Measurements from ENCODE around the gene VAMP3. TPM values are rescaled to one million over a fixed set of nuclear protein-coding genes. Genes with fewer than 3 reads are reported as not detected.
A peak's percentile ranks its signal among the peaks of the same experiment; 100 is the strongest.

Gene VAMP3
- total and polyA plus RNA-seq, 9 of the 15 experiments (the other 6 are each of a cell fraction or from before 2014, with no cell fraction given) = 27.1 to 71.3 (median 47.5) TPM

DNA sequence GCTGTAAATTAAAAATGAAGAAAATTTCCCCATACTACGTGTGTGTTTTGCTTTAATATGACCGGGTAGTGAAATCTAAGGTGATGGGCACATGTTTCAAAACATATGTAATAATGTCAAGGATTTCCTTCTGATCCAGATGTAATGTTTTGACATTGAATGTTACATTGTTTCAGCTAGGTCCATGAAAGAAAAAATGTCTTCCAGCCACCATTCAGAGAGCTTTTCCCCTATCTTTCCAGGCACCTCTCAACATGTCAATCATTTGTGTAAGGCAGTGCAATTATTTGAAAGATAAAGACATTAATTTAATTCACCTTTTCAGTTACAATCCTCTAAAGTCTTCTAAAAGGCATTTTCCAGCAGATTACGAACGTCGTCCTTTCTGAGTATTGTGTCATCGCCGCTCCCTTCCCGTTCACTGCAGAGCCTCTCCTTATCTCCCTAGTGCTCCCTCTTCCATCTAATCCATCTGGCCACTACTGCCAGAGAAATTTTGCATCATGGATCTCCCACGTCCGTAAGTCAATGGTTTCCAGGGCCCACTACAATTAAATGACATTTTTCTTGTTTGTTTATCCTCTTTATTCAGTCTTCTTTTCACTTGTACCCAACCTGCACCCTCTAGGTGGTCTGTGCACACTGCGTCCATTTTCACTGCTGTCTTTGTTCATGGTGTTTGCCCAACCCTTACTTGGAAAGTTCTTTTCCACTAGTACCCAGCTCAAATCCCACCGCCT is 1.3 kb upstream of the VAMP3 start (continued):
- TF ChIP-seq, protein P1, sequence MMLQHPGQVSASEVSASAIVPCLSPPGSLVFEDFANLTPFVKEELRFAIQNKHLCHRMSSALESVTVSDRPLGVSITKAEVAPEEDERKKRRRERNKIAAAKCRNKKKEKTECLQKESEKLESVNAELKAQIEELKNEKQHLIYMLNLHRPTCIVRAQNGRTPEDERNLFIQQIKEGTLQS (IDR thresholded peaks at IDR 0.05) = peak; percentile 79
- TF ChIP-seq, protein P1 (CRISPR knock-in tag; conservative IDR thresholded peaks at IDR 0.05) = no peak
- TF ChIP-seq ZNF57 (CRISPR knock-in tag; IDR thresholded peaks at IDR 0.05) (no peak), HDAC1 (IDR thresholded peaks at IDR 0.05) (peak in 1 of 2 experiments; percentile 37; a peak in 1 of 4 replicates), NCOA1 (IDR thresholded peaks at IDR 0.05; ENCODE audit: low read depth) (no peak), C11orf30 (IDR thresholded peaks at IDR 0.05; ENCODE audit: low read depth) (no peak), NCOR1 (IDR thresholded peaks at IDR 0.05) (0 out of 2 replicates have a peak, but pooled peaks have one; percentile 18), CBX1 (IDR thresholded peaks at IDR 0.05; ENCODE audit: low read depth) (no peak), ZNF197 (CRISPR knock-in tag; IDR thresholded peaks at IDR 0.05; ENCODE audit: low read depth) (no peak), KAT7 (CRISPR knock-in tag; IDR thresholded peaks at IDR 0.05; ENCODE audit: borderline replicate concordance) (no peak), PHB2 (IDR thresholded peaks at IDR 0.05; ENCODE audit: low read depth) (no peak), SP1 (CRISPR knock-in tag; IDR thresholded peaks at IDR 0.05) (no peak), TRIM24 (IDR thresholded peaks at IDR 0.05) (peak; percentile 46 to 49; a peak in 2 of 4 replicates), RBM14 (IDR thresholded peaks at IDR 0.05; ENCODE audit: borderline replicate concordance, insufficient read depth, low read depth, low read length) (no peak), FOXP1 (CRISPR knock-in tag; IDR thresholded peaks at IDR 0.05) (no peak), RFX1 (IDR thresholded peaks at IDR 0.05) (no peak), ZEB2 (IDR thresholded peaks at IDR 0.05) (0 out of 2 replicates have a peak, but pooled peaks have one; percentile 35), ZNF444 (CRISPR knock-in tag; IDR thresholded peaks at IDR 0.05) (no peak), TAF9B (IDR thresholded peaks at IDR 0.05; ENCODE audit: partially characterized antibody) (no peak), ZNF75A (CRISPR knock-in tag; IDR thresholded peaks at IDR 0.05) (no peak)
- TF ChIP-seq, protein P2, sequence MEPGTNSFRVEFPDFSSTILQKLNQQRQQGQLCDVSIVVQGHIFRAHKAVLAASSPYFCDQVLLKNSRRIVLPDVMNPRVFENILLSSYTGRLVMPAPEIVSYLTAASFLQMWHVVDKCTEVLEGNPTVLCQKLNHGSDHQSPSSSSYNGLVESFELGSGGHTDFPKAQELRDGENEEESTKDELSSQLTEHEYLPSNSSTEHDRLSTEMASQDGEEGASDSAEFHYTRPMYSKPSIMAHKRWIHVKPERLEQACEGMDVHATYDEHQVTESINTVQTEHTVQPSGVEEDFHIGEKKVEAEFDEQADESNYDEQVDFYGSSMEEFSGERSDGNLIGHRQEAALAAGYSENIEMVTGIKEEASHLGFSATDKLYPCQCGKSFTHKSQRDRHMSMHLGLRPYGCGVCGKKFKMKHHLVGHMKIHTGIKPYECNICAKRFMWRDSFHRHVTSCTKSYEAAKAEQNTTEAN (CRISPR knock-in tag; IDR thresholded peaks at IDR 0.05) = no peak
- TF ChIP-seq, protein P3, sequence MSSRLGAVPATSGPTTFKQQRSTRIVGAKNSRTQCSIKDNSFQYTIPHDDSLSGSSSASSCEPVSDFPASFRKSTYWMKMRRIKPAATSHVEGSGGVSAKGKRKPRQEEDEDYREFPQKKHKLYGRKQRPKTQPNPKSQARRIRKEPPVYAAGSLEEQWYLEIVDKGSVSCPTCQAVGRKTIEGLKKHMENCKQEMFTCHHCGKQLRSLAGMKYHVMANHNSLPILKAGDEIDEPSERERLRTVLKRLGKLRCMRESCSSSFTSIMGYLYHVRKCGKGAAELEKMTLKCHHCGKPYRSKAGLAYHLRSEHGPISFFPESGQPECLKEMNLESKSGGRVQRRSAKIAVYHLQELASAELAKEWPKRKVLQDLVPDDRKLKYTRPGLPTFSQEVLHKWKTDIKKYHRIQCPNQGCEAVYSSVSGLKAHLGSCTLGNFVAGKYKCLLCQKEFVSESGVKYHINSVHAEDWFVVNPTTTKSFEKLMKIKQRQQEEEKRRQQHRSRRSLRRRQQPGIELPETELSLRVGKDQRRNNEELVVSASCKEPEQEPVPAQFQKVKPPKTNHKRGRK (tag; IDR thresholded peaks at IDR 0.05) = no peak
- TF ChIP-seq, protein P4, sequence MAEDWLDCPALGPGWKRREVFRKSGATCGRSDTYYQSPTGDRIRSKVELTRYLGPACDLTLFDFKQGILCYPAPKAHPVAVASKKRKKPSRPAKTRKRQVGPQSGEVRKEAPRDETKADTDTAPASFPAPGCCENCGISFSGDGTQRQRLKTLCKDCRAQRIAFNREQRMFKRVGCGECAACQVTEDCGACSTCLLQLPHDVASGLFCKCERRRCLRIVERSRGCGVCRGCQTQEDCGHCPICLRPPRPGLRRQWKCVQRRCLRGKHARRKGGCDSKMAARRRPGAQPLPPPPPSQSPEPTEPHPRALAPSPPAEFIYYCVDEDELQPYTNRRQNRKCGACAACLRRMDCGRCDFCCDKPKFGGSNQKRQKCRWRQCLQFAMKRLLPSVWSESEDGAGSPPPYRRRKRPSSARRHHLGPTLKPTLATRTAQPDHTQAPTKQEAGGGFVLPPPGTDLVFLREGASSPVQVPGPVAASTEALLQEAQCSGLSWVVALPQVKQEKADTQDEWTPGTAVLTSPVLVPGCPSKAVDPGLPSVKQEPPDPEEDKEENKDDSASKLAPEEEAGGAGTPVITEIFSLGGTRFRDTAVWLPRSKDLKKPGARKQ (CRISPR knock-in tag; IDR thresholded peaks at IDR 0.05) = 0 out of 2 replicates have a peak, but pooled peaks have one; percentile 3
- TF ChIP-seq, protein P5, sequence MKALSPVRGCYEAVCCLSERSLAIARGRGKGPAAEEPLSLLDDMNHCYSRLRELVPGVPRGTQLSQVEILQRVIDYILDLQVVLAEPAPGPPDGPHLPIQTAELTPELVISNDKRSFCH (CRISPR knock-in tag; IDR thresholded peaks at IDR 0.05) = no peak
- TF ChIP-seq, protein P5 (tag; IDR thresholded peaks at IDR 0.05) = no peak
